ENCODE measurements around the gene F11R.
"Not testable (repeated sequence)": the region's sequence is repeated elsewhere in the genome, so short reads cannot be mapped to it uniquely, and the experiment has no call there.

The F11R gene

DNA sequence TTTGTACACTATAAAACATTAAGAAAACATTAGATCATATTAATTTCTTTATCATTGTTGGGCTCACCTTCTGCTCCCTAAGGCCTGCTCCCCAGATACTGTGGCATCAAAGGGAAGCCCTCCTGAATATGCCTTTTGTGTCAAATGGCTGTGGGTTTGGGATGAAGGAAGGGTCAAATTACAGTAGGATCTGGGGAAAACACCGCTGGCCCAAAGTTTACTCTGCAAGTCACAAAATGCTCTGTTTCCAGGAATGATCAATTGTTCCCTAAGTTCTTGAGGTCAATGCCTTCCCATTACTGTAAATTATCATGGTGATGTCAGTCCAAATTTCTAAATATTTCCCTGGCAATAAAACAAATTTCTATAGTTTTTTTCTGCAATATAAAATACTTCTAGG is 59.5 kb downstream of the F11R start:
- H3K36me3 ChIP-seq (ENCODE audit: insufficient read depth, low read length) = no peaks in the 10 kb centered on the region
- H3K27ac ChIP-seq (ENCODE audit: low read depth, low read length) = no peak overlapping the region
- no peak overlapping the region for H2AFZ ChIP-seq (ENCODE audit: low read length, unreplicated experiment)
- H3K4me1 ChIP-seq (ENCODE audit: control insufficient read depth, insufficient read depth, low read length, unreplicated experiment) = no peaks in the 10 kb centered on the region
- peaks cover 6% of the 10 kb centered on the region; the same call in 1 of the 2 replicates for H3K27me3 ChIP-seq (ENCODE audit: insufficient read depth, low read length)
- no peak overlapping the region for H3K4me3 ChIP-seq (ENCODE audit: low read depth, low read length)
- no peaks in the 10 kb centered on the region for H3K79me2 ChIP-seq (ENCODE audit: control insufficient read depth, insufficient read depth, low read length, unreplicated experiment)

DNA sequence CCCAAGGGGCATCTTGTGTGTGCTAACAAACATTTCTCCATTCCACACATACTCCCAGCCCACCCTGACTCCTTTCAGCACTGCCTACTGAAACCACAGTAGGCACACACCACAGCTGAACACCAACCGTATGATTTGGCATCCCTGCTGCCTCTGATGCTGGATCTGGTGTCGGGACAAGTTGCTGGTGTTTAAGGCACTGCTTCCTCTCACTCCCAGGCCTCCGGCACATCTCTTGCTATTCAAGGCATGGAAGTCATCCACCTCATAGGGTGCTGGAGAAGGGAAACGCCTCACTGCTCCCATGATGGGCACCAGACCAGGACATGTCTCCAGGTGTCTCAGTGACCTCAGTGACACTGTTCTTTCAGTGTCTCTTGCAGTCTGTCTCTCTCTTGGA is 64.0 kb downstream of the F11R start:
- H3K27me3 ChIP-seq (ENCODE audit: insufficient read depth, low read length) = peaks cover 14% of the 10 kb centered on the region; the same call in 1 of the 2 replicates
- no peak overlapping the region for H3K27ac ChIP-seq (ENCODE audit: low read depth, low read length)
- no peaks in the 10 kb centered on the region for H3K4me1 ChIP-seq (ENCODE audit: control insufficient read depth, insufficient read depth, low read length, unreplicated experiment)
- no peak overlapping the region for H2AFZ ChIP-seq (ENCODE audit: low read length, unreplicated experiment)
- H3K4me3 ChIP-seq (ENCODE audit: low read depth, low read length) = no peak overlapping the region
- no peaks in the 10 kb centered on the region for H3K36me3 ChIP-seq (ENCODE audit: insufficient read depth, low read length)
- no peaks in the 10 kb centered on the region for H3K79me2 ChIP-seq (ENCODE audit: control insufficient read depth, insufficient read depth, low read length, unreplicated experiment)

DNA sequence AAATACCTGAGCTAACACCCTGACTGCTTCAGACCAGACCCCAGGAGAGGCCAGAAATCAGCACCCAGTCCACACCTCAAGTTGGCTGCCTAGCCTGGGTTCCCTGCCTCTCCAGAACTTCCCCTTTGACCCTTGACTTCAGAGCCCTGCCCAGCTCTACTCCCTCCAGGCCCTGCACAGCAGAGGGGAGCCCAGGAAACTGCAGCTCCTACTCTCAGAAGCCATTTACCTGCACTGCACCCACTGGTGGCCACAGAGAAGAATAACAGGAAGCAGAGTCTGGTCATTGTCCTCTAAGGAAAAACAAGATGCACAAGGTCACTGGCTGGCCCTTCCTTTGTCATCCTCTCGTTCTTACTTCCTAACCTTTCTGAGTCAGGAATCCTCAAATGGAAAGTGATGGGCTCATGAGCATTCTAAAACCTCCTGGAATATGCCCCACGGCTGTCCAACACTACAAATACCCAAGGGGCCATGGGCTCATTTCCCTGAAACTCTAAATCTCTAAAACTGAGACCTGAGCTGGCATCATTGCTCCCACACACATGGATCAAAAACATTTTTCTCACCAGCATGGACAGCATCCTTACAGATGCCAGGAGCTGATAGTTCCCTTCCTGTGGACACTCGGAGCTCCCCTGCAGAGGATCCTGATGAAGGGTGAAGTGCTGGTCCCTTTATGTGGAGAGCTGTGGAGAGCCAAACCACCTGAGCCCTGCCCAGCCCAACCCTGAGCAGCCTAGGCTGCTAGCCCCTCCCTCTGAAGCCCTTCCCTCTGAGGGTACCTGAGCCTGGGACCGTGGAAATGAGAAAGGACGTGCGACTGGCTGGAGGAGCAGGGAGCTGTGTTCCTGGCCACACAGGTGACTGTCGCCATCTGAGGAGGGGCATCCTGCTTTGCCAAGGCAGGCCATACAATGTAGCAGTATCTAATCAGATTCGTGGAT is 66.5 kb downstream of the F11R start, which contains the start of gene ITLN2:
Gene ITLN2 (minus strand): TSS at position 652 of the 947 bp plus-strand sequence. CDS start 68 bp downstream, at position 584.
- Histone ChIP-seq H2AFZ (ENCODE audit: low read length, unreplicated experiment) (no peak within 1 kb of the TSS), H3K36me3 (ENCODE audit: insufficient read depth, low read length) (no peaks in the 10 kb centered on the region), H3K4me3 (ENCODE audit: low read depth, low read length) (no peak within 1 kb of the TSS), H3K27ac (ENCODE audit: low read depth, low read length) (no peak within 1 kb of the TSS), H3K79me2 (ENCODE audit: control insufficient read depth, insufficient read depth, low read length, unreplicated experiment) (no peaks in the 10 kb centered on the region), H3K4me1 (ENCODE audit: control insufficient read depth, insufficient read depth, low read length, unreplicated experiment) (no peaks in the 10 kb centered on the region), H3K27me3 (ENCODE audit: insufficient read depth, low read length) (peaks cover 14% of the 10 kb centered on the region; the same call in 1 of the 2 replicates)

DNA sequence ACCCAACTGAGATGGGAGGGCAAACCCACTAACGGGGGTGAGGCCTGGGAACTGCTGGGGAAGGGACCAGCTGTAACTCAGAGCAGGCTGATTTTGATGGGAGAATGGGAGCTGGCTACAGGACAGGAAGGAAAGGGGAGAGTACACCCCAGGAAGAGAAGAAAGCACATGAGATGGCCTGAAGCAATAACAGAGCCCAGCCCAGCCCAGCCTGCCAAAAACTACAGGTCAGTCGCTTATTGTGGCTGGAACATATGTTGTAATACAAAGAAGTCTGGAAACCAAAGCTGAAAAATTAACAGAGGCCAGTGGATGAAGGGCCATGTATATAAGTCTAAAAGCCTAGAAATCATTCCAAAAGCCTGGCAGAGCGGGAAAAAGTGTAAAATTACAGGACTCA is 67.9 kb downstream of the F11R start:
- no peak overlapping the region for H3K27ac ChIP-seq (ENCODE audit: low read depth, low read length)
- H3K36me3 ChIP-seq (ENCODE audit: insufficient read depth, low read length) = no peaks in the 10 kb centered on the region
- no peaks in the 10 kb centered on the region for H3K79me2 ChIP-seq (ENCODE audit: control insufficient read depth, insufficient read depth, low read length, unreplicated experiment)
- H3K4me1 ChIP-seq (ENCODE audit: control insufficient read depth, insufficient read depth, low read length, unreplicated experiment) = no peaks in the 10 kb centered on the region
- H3K4me3 ChIP-seq (ENCODE audit: low read depth, low read length) = no peak overlapping the region
- H2AFZ ChIP-seq (ENCODE audit: low read length, unreplicated experiment) = no peak overlapping the region
- H3K27me3 ChIP-seq (ENCODE audit: insufficient read depth, low read length) = peaks cover 18% of the 10 kb centered on the region

DNA sequence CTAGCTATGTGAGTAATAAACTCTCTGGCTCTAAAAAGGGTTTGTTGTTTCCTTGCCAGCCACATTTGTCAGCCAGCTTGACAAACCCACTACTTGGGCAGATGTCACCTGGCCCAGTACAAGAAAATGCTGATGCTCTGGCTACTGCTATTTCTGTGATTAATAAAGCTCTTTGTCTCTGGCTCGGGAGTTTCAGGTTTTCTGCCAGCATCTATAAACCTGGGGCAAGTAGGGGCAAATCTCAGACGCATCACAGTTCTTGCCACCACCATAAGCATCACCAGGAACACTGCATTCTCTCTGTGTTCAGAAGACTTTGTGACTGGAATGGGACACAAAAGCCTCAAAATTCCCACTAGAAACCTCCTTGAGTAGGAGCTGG is 68.8 kb downstream of the F11R start:
- Histone ChIP-seq H3K4me3 (ENCODE audit: low read depth, low read length) (no peak overlapping the region), H3K27me3 (ENCODE audit: insufficient read depth, low read length) (peaks cover 16% of the 10 kb centered on the region), H3K79me2 (ENCODE audit: control insufficient read depth, insufficient read depth, low read length, unreplicated experiment) (no peaks in the 10 kb centered on the region), H3K4me1 (ENCODE audit: control insufficient read depth, insufficient read depth, low read length, unreplicated experiment) (no peaks in the 10 kb centered on the region), H3K27ac (ENCODE audit: low read depth, low read length) (no peak overlapping the region), H2AFZ (ENCODE audit: low read length, unreplicated experiment) (no peak overlapping the region), H3K36me3 (ENCODE audit: insufficient read depth, low read length) (no peaks in the 10 kb centered on the region)

DNA sequence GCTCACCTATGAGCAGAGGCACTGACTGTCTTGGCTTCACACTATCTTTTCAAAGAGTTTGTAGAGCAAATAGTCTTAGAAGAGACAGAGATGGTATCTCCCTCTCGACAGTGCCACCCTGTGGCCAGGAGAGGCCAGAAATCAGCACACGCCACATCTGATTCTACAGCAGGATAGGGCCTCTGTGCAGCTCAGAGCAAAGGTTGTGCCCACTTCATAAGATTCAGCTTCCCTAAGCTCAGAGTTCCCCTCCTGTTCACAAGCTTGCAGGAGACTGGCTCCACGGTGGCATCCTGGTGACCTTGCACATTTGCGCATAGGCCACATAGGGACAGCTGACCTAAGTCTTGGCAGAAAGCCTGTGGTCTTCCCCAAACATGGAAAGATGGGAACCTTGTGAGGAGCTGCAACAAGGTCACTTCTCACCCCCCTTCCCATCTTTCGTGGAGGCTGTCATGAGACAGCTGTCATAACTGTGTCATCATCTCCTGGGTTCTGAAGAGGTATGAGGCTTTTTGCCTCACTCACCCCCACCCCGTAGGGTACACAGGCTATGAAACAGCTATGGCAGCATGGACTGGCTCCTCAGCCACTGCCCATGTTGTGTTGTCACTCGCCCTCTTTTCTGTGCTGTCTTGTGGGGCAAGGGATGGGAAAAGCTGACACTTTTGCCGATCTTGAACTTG is 69.4 kb downstream of the F11R start:
- H3K4me3 ChIP-seq (ENCODE audit: low read depth, low read length) = no peak overlapping the region
- H2AFZ ChIP-seq (ENCODE audit: low read length, unreplicated experiment) = no peak overlapping the region
- H3K79me2 ChIP-seq (ENCODE audit: control insufficient read depth, insufficient read depth, low read length, unreplicated experiment) = no peaks in the 10 kb centered on the region
- H3K36me3 ChIP-seq (ENCODE audit: insufficient read depth, low read length) = no peaks in the 10 kb centered on the region
- no peak overlapping the region for H3K27ac ChIP-seq (ENCODE audit: low read depth, low read length)
- H3K4me1 ChIP-seq (ENCODE audit: control insufficient read depth, insufficient read depth, low read length, unreplicated experiment) = no peaks in the 10 kb centered on the region
- peaks cover 12% of the 10 kb centered on the region; the same call in 1 of the 2 replicates for H3K27me3 ChIP-seq (ENCODE audit: insufficient read depth, low read length)

DNA sequence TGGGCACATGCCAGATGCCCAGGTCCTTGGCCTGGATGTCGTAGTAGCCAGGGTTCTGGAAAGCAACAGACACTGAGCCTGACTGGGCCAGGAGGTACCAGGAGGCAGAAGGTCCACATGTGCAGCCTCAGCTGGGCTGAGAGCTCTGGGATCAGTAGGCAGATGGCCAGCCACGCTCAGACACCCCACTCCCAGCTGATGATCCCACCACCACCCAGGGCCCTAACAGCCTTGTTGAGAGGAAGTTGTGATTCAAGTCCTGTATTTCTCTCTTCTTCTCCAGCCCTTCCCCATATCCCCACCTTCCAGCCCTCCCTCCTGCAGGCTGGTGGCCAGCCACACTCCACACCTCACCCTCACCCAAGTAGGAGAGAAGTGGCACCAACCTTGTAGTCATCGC is 70.3 kb downstream of the F11R start:
- Histone ChIP-seq H3K4me3 (ENCODE audit: low read depth, low read length) (no peak overlapping the region), H3K79me2 (ENCODE audit: control insufficient read depth, insufficient read depth, low read length, unreplicated experiment) (no peaks in the 10 kb centered on the region), H3K36me3 (ENCODE audit: insufficient read depth, low read length) (no peaks in the 10 kb centered on the region), H2AFZ (ENCODE audit: low read length, unreplicated experiment) (no peak overlapping the region), H3K27ac (ENCODE audit: low read depth, low read length) (no peak overlapping the region), H3K27me3 (ENCODE audit: insufficient read depth, low read length) (peaks cover 12% of the 10 kb centered on the region; the same call in 1 of the 2 replicates), H3K4me1 (ENCODE audit: control insufficient read depth, insufficient read depth, low read length, unreplicated experiment) (no peaks in the 10 kb centered on the region)

DNA sequence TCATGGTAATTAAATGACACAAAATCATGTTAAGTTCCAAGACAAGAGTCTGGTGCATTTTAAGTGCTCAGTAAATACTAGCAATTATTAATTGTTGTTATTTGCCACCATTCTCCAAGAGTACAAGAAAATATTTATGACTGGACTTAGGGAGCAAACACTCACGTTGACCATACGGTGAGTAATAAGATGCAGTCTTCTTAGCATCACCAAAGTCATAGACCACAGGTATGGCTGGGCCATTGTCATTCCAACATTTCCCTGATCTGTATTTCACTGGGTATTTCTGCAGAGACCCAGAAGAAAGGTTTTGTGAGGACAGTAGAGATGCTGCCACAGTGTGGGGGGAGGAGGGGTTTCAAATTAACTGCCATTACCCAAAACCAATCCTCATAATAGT is 71.1 kb downstream of the F11R start:
- no peak overlapping the region for H3K27ac ChIP-seq (ENCODE audit: low read depth, low read length)
- no peak overlapping the region for H3K4me3 ChIP-seq (ENCODE audit: low read depth, low read length)
- H2AFZ ChIP-seq (ENCODE audit: low read length, unreplicated experiment) = no peak overlapping the region
- H3K79me2 ChIP-seq (ENCODE audit: control insufficient read depth, insufficient read depth, low read length, unreplicated experiment) = no peaks in the 10 kb centered on the region
- H3K27me3 ChIP-seq (ENCODE audit: insufficient read depth, low read length) = peaks cover 17% of the 10 kb centered on the region; the same call in 1 of the 2 replicates
- no peaks in the 10 kb centered on the region for H3K36me3 ChIP-seq (ENCODE audit: insufficient read depth, low read length)
- H3K4me1 ChIP-seq (ENCODE audit: control insufficient read depth, insufficient read depth, low read length, unreplicated experiment) = no peaks in the 10 kb centered on the region

DNA sequence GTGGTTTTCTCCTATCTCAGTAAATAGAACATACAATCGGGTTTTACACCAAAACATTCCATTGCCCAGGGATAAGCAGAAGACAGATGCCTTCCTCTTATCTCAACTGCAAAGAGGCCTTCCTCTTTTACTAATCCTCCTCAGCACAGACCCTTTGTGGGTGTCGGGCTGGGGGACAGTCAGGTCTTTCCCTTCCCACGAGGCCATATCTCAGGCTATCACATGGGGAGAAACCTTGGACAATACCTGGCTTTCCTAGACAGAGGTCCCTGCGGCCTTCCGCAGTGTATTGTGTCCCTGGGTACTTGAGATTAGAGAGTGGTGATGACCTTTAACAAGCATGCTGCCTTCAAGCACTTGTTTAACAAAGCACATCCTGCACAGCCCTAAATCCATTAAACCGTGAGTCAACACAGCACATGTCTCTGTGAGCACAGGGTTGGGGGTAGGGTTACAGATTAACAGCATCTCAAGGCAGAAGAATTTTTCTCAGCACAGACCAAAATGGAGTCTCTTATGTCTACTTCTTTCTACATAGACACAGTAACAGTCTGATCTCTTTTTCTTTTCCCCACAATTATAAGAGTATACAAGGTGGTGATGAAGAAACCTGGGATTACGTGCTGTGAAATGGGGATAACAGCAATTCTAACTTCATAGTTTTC is 71.6 kb downstream of the F11R start:
- H3K36me3 ChIP-seq (ENCODE audit: insufficient read depth, low read length); H3K4me1 ChIP-seq (ENCODE audit: control insufficient read depth, insufficient read depth, low read length, unreplicated experiment); H2AFZ ChIP-seq (ENCODE audit: low read length, unreplicated experiment); H3K4me3 ChIP-seq (ENCODE audit: low read depth, low read length); H3K27ac ChIP-seq (ENCODE audit: low read depth, low read length); H3K79me2 ChIP-seq (ENCODE audit: control insufficient read depth, insufficient read depth, low read length, unreplicated experiment): not testable (repeated sequence)
- peaks cover 17% of the 10 kb centered on the region; the same call in 1 of the 2 replicates for H3K27me3 ChIP-seq (ENCODE audit: insufficient read depth, low read length)

DNA sequence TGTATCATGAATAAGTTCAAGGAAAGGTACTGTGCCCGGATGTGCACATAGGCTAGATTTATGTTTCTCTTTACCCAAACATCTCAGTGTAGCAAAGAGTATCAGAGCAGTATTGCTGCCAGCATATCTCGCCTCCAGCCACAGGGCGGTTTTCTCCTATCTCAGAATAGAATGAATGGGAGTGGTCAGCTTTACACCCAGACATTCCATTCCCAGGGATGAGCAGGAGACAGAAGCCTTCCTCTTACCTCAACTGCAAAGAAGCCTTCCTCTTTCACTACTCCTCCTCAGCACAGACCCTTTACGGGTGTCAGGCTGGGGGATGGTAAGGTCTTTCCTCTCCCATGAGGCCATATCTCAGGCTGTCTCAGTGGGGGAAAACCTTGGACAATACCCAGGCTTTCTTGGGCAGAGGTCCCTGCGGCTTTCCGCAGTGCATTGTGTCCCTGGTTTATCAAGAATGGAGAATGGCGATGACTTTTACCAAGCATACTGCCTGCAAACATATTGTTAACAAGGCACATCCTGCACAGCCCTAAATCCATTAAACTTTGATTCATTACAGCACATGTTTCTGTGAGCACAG is 73.7 kb downstream of the F11R start:
- not testable (repeated sequence) for H3K4me1 ChIP-seq (ENCODE audit: control insufficient read depth, insufficient read depth, low read length, unreplicated experiment); H3K27ac ChIP-seq (ENCODE audit: low read depth, low read length); H3K36me3 ChIP-seq (ENCODE audit: insufficient read depth, low read length); H3K79me2 ChIP-seq (ENCODE audit: control insufficient read depth, insufficient read depth, low read length, unreplicated experiment); H3K4me3 ChIP-seq (ENCODE audit: low read depth, low read length); H2AFZ ChIP-seq (ENCODE audit: low read length, unreplicated experiment)
- H3K27me3 ChIP-seq (ENCODE audit: insufficient read depth, low read length) = peaks cover 12% of the 10 kb centered on the region; the same call in 1 of the 2 replicates
